ENCODE results near the gene SLC6A9. TPM values are rescaled to one million over a fixed set of nuclear protein-coding genes. Genes with fewer than 3 reads are reported as not detected.

SLC6A9 gene
- total RNA-seq, 1 experiment from 2014 or later, result 12.8 TPM

GRCh38 chr1:43983253-43983899, 47.9 kb downstream of the SLC6A9 start (continued):
- TF ChIP-seq, protein P1, sequence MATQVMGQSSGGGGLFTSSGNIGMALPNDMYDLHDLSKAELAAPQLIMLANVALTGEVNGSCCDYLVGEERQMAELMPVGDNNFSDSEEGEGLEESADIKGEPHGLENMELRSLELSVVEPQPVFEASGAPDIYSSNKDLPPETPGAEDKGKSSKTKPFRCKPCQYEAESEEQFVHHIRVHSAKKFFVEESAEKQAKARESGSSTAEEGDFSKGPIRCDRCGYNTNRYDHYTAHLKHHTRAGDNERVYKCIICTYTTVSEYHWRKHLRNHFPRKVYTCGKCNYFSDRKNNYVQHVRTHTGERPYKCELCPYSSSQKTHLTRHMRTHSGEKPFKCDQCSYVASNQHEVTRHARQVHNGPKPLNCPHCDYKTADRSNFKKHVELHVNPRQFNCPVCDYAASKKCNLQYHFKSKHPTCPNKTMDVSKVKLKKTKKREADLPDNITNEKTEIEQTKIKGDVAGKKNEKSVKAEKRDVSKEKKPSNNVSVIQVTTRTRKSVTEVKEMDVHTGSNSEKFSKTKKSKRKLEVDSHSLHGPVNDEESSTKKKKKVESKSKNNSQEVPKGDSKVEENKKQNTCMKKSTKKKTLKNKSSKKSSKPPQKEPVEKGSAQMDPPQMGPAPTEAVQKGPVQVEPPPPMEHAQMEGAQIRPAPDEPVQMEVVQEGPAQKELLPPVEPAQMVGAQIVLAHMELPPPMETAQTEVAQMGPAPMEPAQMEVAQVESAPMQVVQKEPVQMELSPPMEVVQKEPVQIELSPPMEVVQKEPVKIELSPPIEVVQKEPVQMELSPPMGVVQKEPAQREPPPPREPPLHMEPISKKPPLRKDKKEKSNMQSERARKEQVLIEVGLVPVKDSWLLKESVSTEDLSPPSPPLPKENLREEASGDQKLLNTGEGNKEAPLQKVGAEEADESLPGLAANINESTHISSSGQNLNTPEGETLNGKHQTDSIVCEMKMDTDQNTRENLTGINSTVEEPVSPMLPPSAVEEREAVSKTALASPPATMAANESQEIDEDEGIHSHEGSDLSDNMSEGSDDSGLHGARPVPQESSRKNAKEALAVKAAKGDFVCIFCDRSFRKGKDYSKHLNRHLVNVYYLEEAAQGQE (IDR thresholded peaks at IDR 0.05; ENCODE audit: low read depth), result no peak
- TF ChIP-seq POLR2A (IDR thresholded peaks at IDR 0.05; ENCODE audit: borderline replicate concordance, extremely low read depth, insufficient read depth, insufficient read length), result no peak
- no peak for TF ChIP-seq CBX3 (IDR thresholded peaks at IDR 0.05; ENCODE audit: low read depth)
- no peak for TF ChIP-seq FOSL1 (IDR thresholded peaks at IDR 0.05; ENCODE audit: low read depth)
- TF ChIP-seq TCF7L2 (IDR thresholded peaks at IDR 0.05; ENCODE audit: borderline replicate concordance, extremely low read depth, insufficient read depth, insufficient read length), result no peak
- no peak for TF ChIP-seq SIN3A (IDR thresholded peaks at IDR 0.05; ENCODE audit: low read depth)

GRCh38 chr1:43982808-43983207, 48.5 kb downstream of the SLC6A9 start:
- ChIA-PET POLR2A (no interaction called here), RAD21 (ENCODE audit: low non-redundant PET in 1 of 2, low total read pairs in 2 of 2, uncharacterized antibody in 2 of 2, unreplicated experiment in 2 of 2) (no interaction called here), CTCF (no interaction called here)
- no TSS peak for BruUV-seq (replicated peaks)
- Histone ChIP-seq H2AFZ (ENCODE audit: low read depth, low read length, poor library complexity, severe bottlenecking) (no peak overlapping the region), H3K9ac (ENCODE audit: low read length) (no peak overlapping the region), H3K36me3 (ENCODE audit: control insufficient read depth in 1 of 2, insufficient read depth in 2 of 2, low read length in 2 of 2) (peaks cover 6 to 53% of the 10 kb centered on the region in 2 experiments; a peak in 2 of 4 replicates), H3K4me3 (replicated peaks in 1 of 2; ENCODE audit: low read depth in 1 of 2, low read length in 2 of 2) (no peak overlapping the region), H3K4me1 (ENCODE audit: control insufficient read depth in 1 of 2, insufficient read depth in 2 of 2, low read length in 2 of 2) (peaks cover 7 to 22% of the 10 kb centered on the region in 2 experiments; a peak in 3 of 4 replicates), H3K4me2 (ENCODE audit: low read length) (no peak overlapping the region), H3K79me2 (ENCODE audit: insufficient read depth, low read length) (peaks cover 51% of the 10 kb centered on the region), H3K9me3 (ENCODE audit: control insufficient read depth in 1 of 2, insufficient read depth in 1 of 2, low read depth in 1 of 2, low read length in 2 of 2) (no peaks in the 10 kb centered on the region), H4K20me1 (ENCODE audit: insufficient read depth) (no peaks in the 10 kb centered on the region), H3K27me3 (ENCODE audit: insufficient read depth, low read length) (no peaks in the 10 kb centered on the region), H3K9me2 (ENCODE audit: insufficient read depth) (no peaks in the 10 kb centered on the region), H3K27ac (ENCODE audit: low read depth, low read length) (no peak overlapping the region)
- ATAC-seq (no peak), DNase-seq (ENCODE audit: low read depth, low spot score) (no peak)
- intact Hi-C loops (cut with micrococcal nuclease), result no loop called here
- no peak for TF ChIP-seq POLR2A (IDR thresholded peaks at IDR 0.05; ENCODE audit: borderline replicate concordance, extremely low read depth, insufficient read depth, insufficient read length)
- no peak for TF ChIP-seq SP1 (IDR thresholded peaks at IDR 0.05; ENCODE audit: low read depth)
- TF ChIP-seq EZH2phosphoT487 (IDR thresholded peaks at IDR 0.05; ENCODE audit: borderline replicate concordance), result no peak
- no peak for TF ChIP-seq CTCF (IDR thresholded peaks at IDR 0.05 in 2 of 3, conservative IDR thresholded peaks at IDR 0.05 in 1 of 3; ENCODE audit: borderline replicate concordance in 1 of 3, insufficient read depth in 1 of 3, low read depth in 2 of 3, low read length in 2 of 3)
- TF ChIP-seq EGR1 (IDR thresholded peaks at IDR 0.05; ENCODE audit: low read depth), result no peak
- TF ChIP-seq, protein P2, sequence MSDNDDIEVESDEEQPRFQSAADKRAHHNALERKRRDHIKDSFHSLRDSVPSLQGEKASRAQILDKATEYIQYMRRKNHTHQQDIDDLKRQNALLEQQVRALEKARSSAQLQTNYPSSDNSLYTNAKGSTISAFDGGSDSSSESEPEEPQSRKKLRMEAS (IDR thresholded peaks at IDR 0.05), result no peak
- no peak for TF ChIP-seq JUND (IDR thresholded peaks at IDR 0.05)
- TF ChIP-seq ELF1 (IDR thresholded peaks at IDR 0.05; ENCODE audit: borderline replicate concordance, low read depth), result no peak
- no peak for TF ChIP-seq ZBTB33 (IDR thresholded peaks at IDR 0.05; ENCODE audit: extremely low read depth, insufficient replicate concordance, low read length)
- no peak for TF ChIP-seq ZFX (IDR thresholded peaks at IDR 0.05)
- TF ChIP-seq YY1 (IDR thresholded peaks at IDR 0.05; ENCODE audit: extremely low read depth, insufficient replicate concordance, low read depth, low read length), result no peak
- no peak for TF ChIP-seq CEBPB (IDR thresholded peaks at IDR 0.05; ENCODE audit: low read depth)
- TF ChIP-seq SIN3A (IDR thresholded peaks at IDR 0.05; ENCODE audit: low read depth), result no peak
- no peak for TF ChIP-seq EZH2 (IDR thresholded peaks at IDR 0.05)
- TF ChIP-seq SRF (IDR thresholded peaks at IDR 0.05; ENCODE audit: low read depth), result no peak

Measured in HCT116 (cell line).